CD4-positive, alpha-beta memory T cell (primary cell): ENCODE results near the gene RSPO3. TPM values are rescaled to one million over a fixed set of nuclear protein-coding genes. Genes with fewer than 3 reads are reported as not detected.
"Not testable (repeated sequence)": the region's sequence is repeated elsewhere in the genome, so short reads cannot be mapped to it uniquely, and the experiment has no call there.

Experiments
- CTCF ChIA-PET: fragments of 350-600 bp; sonication (Branson Sonifier 250); formaldehyde crosslinking; loops from one replicate; lab custom pipeline; 2021; ENCODE audit warnings: inconsistent platforms; ENCODE audit not compliant: partially characterized antibody; lab: Charles Lee
- POLR2A ChIA-PET: fragments of 350-600 bp; sonication (Branson Sonifier 250); formaldehyde crosslinking; loops from one replicate; lab custom pipeline; 2021; ENCODE audit not compliant: partially characterized antibody; lab: Charles Lee
- DNase-seq, 5 donors: peaks; one replicate each; pipeline versions ENCODE4 v3.0.0 to v3.0.0-alpha.2; 2020 to 2022; ENCODE audit warnings: mixed read lengths in 1 of 5
- H3K27ac ChIP-seq: one replicate; pipeline ENCODE4 v1.7.0; 2013; ENCODE audit warnings: low read depth, low read length
- H3K27me3 ChIP-seq: 2 replicates; pipeline ENCODE4 v1.7.0; 2013; ENCODE audit warnings: mild to moderate bottlenecking, low read length, moderate library complexity; ENCODE audit not compliant: insufficient read depth
- H3K36me3 ChIP-seq: 2 replicates; pipeline ENCODE4 v1.7.0; 2013; ENCODE audit warnings: mild to moderate bottlenecking, low read length, moderate library complexity; ENCODE audit not compliant: insufficient read depth
- H3K4me1 ChIP-seq: 2 replicates; pipeline ENCODE4 v1.7.0; 2013; ENCODE audit warnings: mild to moderate bottlenecking, low read length, moderate library complexity; ENCODE audit not compliant: insufficient read depth
- H3K4me3 ChIP-seq, 2 donors: one replicate each; pipeline ENCODE4 v1.7.0; 2013; ENCODE audit warnings: low read length in 2 of 2, mild to moderate bottlenecking in 1 of 2
- H3K9me3 ChIP-seq, 2 donors: one replicate each; pipeline ENCODE4 v1.7.0; 2013; ENCODE audit warnings: low read length in 2 of 2, control low read depth in 1 of 2; ENCODE audit not compliant: control insufficient read depth in 1 of 2
- H3K27ac Mint-ChIP-seq, 7 donors: one replicate each; pipeline ENCODE4 v1.8.0; 2020 to 2021; ENCODE audit warnings: mixed read lengths in 7 of 7, mild to moderate bottlenecking in 6 of 7, inconsistent platforms in 3 of 7, moderate library complexity in 3 of 7
- H3K27me3 Mint-ChIP-seq, 2 donors: one replicate each; pipeline ENCODE4 v1.8.0; 2020 to 2021; ENCODE audit warnings: mixed read lengths in 2 of 2
- H3K36me3 Mint-ChIP-seq, 2 donors: one replicate each; pipeline ENCODE4 v1.8.0; 2020 to 2021; ENCODE audit warnings: mixed read lengths in 2 of 2, inconsistent platforms in 1 of 2, mild to moderate bottlenecking in 1 of 2
- H3K4me1 Mint-ChIP-seq, 4 donors: one replicate each; pipeline ENCODE4 v1.8.0; 2020 to 2021; ENCODE audit warnings: mixed read lengths in 4 of 4, mild to moderate bottlenecking in 1 of 4
- H3K4me3 Mint-ChIP-seq, 8 donors: one replicate each; pipeline ENCODE4 v1.8.0; 2020 to 2021; ENCODE audit warnings: mixed read lengths in 8 of 8, mild to moderate bottlenecking in 7 of 8, moderate library complexity in 6 of 8, inconsistent platforms in 3 of 8
- H3K9me3 Mint-ChIP-seq, 8 donors: one replicate each; pipeline ENCODE4 v1.8.0; 2020 to 2021; ENCODE audit warnings: mixed read lengths in 8 of 8, mild to moderate bottlenecking in 5 of 8, inconsistent platforms in 3 of 8, moderate library complexity in 1 of 8
- intact Hi-C: fragments of 100-400 bp; cut with micrococcal nuclease; formaldehyde crosslinking; loops from one replicate; pipeline ENCODE4 v1.15.1; 2023
- polyA plus RNA-seq, 2 donors: library from polyadenylated mRNA; unstranded; fragments of 300-500 nt; fragmentation: Illumina TruSeq; gene quantifications; one replicate each; pipeline ENCODE4 v1.2.3, GENCODE V29; 2021
- total RNA-seq, 2 experiments: library from RNA; stranded (reverse); gene quantifications; one replicate each; pipeline ENCODE4 v1.2.3, GENCODE V29; 2021

RSPO3 gene
- total and polyA plus RNA-seq, 4 experiments from 2014 or later: not detected

DNA sequence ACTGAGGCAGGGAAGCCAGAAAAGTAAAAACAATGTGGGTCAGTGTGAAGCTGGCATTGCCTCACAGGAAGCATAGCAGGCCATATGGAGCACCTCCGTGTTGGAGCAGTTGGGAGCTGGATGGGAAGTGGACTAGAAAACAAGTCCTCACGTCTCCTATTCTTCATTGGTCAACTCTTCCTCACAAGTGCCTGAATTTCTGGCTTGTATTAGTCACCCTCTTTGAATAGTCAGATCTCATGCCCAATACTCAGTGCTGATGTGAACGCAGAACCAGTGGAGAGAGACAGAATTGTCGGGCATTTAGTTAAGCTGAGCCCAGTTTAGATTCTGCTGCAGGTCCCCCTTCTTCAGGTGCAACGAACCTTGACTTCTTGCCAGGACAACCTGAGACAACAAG, 22.3 kb upstream of the RSPO3 start:
- H3K36me3 ChIP-seq: no peaks in the 10 kb centered on the region
- no peaks in the 10 kb centered on the region for H3K4me1 Mint-ChIP-seq
- H3K4me1 ChIP-seq: no peaks in the 10 kb centered on the region
- no peaks in the 10 kb centered on the region for H3K9me3 Mint-ChIP-seq
- DNase-seq: no peak
- peaks cover 0 to 2% of the 10 kb centered on the region in 2 donors for H3K27me3 Mint-ChIP-seq
- intact Hi-C loops: no loop called here
- H3K4me3 ChIP-seq: no peak overlapping the region
- POLR2A ChIA-PET: no interaction called here
- CTCF ChIA-PET: no interaction called here
- no peaks in the 10 kb centered on the region for H3K27me3 ChIP-seq
- no peaks in the 10 kb centered on the region for H3K36me3 Mint-ChIP-seq
- no peak overlapping the region for H3K27ac ChIP-seq
- H3K4me3 Mint-ChIP-seq: no peak overlapping the region
- H3K27ac Mint-ChIP-seq: no peak overlapping the region
- H3K9me3 ChIP-seq: no peaks in the 10 kb centered on the region

- H3K27me3 ChIP-seq, H3K36me3 Mint-ChIP-seq, H3K4me1 Mint-ChIP-seq, H3K36me3 ChIP-seq, CTCF ChIA-PET, H3K4me1 ChIP-seq, H3K9me3 Mint-ChIP-seq, H3K4me3 Mint-ChIP-seq, H3K9me3 ChIP-seq, DNase-seq, H3K27ac Mint-ChIP-seq, POLR2A ChIA-PET, H3K27me3 Mint-ChIP-seq, intact Hi-C loops, H3K27ac ChIP-seq, H3K4me3 ChIP-seq: not testable (repeated sequence)
Observed at GRCh38 chr6:127097442-127097841, 21.0 kb upstream of the RSPO3 start.

- intact Hi-C loops: no loop called here
- Histone ChIP-seq H3K36me3 (no peaks in the 10 kb centered on the region), H3K27me3 (no peaks in the 10 kb centered on the region), H3K27ac (no peak overlapping the region), H3K9me3 (no peaks in the 10 kb centered on the region), H3K4me3 (no peak overlapping the region), H3K4me1 (no peaks in the 10 kb centered on the region)
- Mint-ChIP-seq H3K9me3 (no peaks in the 10 kb centered on the region), H3K4me3 (no peak overlapping the region), H3K36me3 (no peaks in the 10 kb centered on the region), H3K4me1 (no peaks in the 10 kb centered on the region), H3K27ac (no peak overlapping the region), H3K27me3 (peaks cover 3% of the 10 kb centered on the region in 2 donors)
- POLR2A ChIA-PET: no interaction called here
- DNase-seq: no peak
- CTCF ChIA-PET: no interaction called here
Observed at GRCh38 chr6:127100510-127101140, 17.8 kb upstream of the RSPO3 start.

DNA sequence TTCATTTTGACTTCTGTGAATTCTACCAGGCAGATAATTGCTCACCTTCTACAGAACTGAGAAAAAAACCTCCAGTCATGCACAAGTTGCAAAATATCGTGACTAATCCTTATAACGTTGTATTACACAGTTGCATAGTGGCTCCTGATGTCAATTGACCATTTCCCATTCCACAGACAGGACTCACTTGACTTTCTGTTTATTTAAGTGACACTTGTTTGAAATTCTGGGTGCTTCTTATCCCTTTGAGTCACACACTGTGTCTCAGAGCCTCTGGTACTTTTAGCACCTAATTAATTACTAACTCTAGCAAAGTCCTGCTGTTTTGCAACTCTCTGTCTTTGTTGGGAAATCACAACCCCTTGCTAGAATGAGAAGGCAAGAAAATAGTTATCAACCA, 16.2 kb upstream of the RSPO3 start:
- Mint-ChIP-seq H3K36me3 (no peaks in the 10 kb centered on the region), H3K27me3 (peaks cover 4 to 7% of the 10 kb centered on the region in 2 donors), H3K4me3 (no peak overlapping the region), H3K27ac (no peak overlapping the region), H3K4me1 (no peaks in the 10 kb centered on the region), H3K9me3 (no peaks in the 10 kb centered on the region)
- H3K9me3 ChIP-seq: no peaks in the 10 kb centered on the region
- DNase-seq: no peak
- H3K27ac ChIP-seq: no peak overlapping the region
- no peaks in the 10 kb centered on the region for H3K4me1 ChIP-seq
- ChIA-PET POLR2A (no interaction called here), CTCF (no interaction called here)
- H3K4me3 ChIP-seq: no peak overlapping the region
- H3K27me3 ChIP-seq: no peaks in the 10 kb centered on the region
- intact Hi-C loops: no loop called here
- H3K36me3 ChIP-seq: no peaks in the 10 kb centered on the region

DNA sequence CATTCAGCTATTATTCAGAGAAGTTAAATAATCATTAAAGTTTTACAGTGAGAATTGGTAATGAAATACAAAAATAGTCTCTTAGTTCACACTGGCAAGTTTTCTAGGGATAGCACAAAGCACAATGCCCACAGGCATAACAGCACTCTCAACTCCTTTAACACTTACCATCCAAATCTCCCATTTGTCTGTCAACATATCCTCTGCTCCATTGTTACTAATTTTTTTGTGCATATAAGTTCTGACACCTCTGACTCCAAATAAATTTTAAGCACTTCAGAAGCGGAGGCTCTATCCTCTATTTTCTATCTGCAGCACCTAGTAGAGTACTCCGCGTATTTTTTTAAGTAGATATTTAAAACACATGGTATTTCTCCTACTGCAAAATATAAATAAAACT, 15.6 kb upstream of the RSPO3 start:
- Histone ChIP-seq H3K9me3 (no peaks in the 10 kb centered on the region), H3K27ac (no peak overlapping the region), H3K4me1 (no peaks in the 10 kb centered on the region), H3K27me3 (no peaks in the 10 kb centered on the region), H3K36me3 (no peaks in the 10 kb centered on the region), H3K4me3 (no peak overlapping the region)
- no peak for DNase-seq
- no peak overlapping the region for H3K27ac Mint-ChIP-seq
- no peaks in the 10 kb centered on the region for H3K4me1 Mint-ChIP-seq
- CTCF ChIA-PET: no interaction called here
- POLR2A ChIA-PET: no interaction called here
- intact Hi-C loops: no loop called here
- no peaks in the 10 kb centered on the region for H3K36me3 Mint-ChIP-seq
- no peaks in the 10 kb centered on the region for H3K9me3 Mint-ChIP-seq
- H3K4me3 Mint-ChIP-seq: no peak overlapping the region
- H3K27me3 Mint-ChIP-seq: peaks cover 4 to 7% of the 10 kb centered on the region in 2 donors

- ChIA-PET CTCF (no interaction called here), POLR2A (no interaction called here)
- Mint-ChIP-seq H3K27me3 (peaks cover 4 to 7% of the 10 kb centered on the region in 2 donors), H3K9me3 (no peaks in the 10 kb centered on the region), H3K4me1 (no peaks in the 10 kb centered on the region), H3K4me3 (no peak overlapping the region), H3K27ac (no peak overlapping the region), H3K36me3 (no peaks in the 10 kb centered on the region)
- Histone ChIP-seq H3K27ac (no peak overlapping the region), H3K27me3 (no peaks in the 10 kb centered on the region), H3K9me3 (no peaks in the 10 kb centered on the region), H3K4me3 (no peak overlapping the region), H3K36me3 (no peaks in the 10 kb centered on the region), H3K4me1 (no peaks in the 10 kb centered on the region)
- intact Hi-C loops: no loop called here
- no peak for DNase-seq
Observed at GRCh38 chr6:127103482-127103881, 15.0 kb upstream of the RSPO3 start.

DNA sequence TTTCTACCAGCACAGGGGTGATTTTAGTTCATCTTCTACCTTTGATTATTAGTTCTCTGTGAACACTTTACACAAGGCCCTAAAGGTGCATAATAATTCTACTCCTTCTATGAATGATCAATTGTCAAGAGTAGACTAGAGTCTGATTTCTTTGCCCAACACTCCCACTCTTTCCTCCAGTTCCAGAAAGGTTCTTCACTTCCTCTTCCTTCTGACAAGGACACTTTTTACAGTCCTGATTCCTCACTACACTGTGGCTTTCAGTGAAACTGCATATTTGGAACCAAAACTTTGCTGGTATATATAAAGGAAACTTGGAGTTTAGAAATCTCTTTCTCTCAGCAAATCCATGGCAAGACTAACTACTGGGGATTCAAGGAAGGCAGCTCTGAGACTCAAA, 10.6 kb upstream of the RSPO3 start:
- no peak for DNase-seq
- H3K36me3 Mint-ChIP-seq: no peaks in the 10 kb centered on the region
- Histone ChIP-seq H3K9me3 (no peaks in the 10 kb centered on the region), H3K4me1 (no peaks in the 10 kb centered on the region), H3K27ac (no peak overlapping the region), H3K27me3 (no peaks in the 10 kb centered on the region), H3K36me3 (no peaks in the 10 kb centered on the region), H3K4me3 (no peak overlapping the region)
- ChIA-PET CTCF (no interaction called here), POLR2A (no interaction called here)
- H3K27ac Mint-ChIP-seq: no peak overlapping the region
- no peaks in the 10 kb centered on the region for H3K4me1 Mint-ChIP-seq
- peaks cover 0 to 4% (median 0%) of the 10 kb centered on the region in 8 donors for H3K9me3 Mint-ChIP-seq
- H3K27me3 Mint-ChIP-seq: peaks cover 11 to 15% of the 10 kb centered on the region in 2 donors
- intact Hi-C loops: no loop called here
- no peak overlapping the region for H3K4me3 Mint-ChIP-seq

- ChIA-PET POLR2A (no interaction called here), CTCF (no interaction called here)
- Mint-ChIP-seq H3K27me3 (peaks cover 17 to 22% of the 10 kb centered on the region in 2 donors), H3K4me1 (no peaks in the 10 kb centered on the region), H3K36me3 (no peaks in the 10 kb centered on the region), H3K4me3 (no peak overlapping the region), H3K27ac (no peak overlapping the region), H3K9me3 (peaks cover 0 to 4% (median 0%) of the 10 kb centered on the region in 8 donors)
- no peak for DNase-seq
- no peaks in the 10 kb centered on the region for H3K27me3 ChIP-seq
- H3K4me3 ChIP-seq: no peak overlapping the region
- H3K4me1 ChIP-seq: no peaks in the 10 kb centered on the region
- no peaks in the 10 kb centered on the region for H3K36me3 ChIP-seq
- H3K9me3 ChIP-seq: no peaks in the 10 kb centered on the region
- intact Hi-C loops: no loop called here
- no peak overlapping the region for H3K27ac ChIP-seq
Observed at GRCh38 chr6:127110712-127111111, 7.8 kb upstream of the RSPO3 start.
